PC-9 (cell line): ENCODE data around the gene SORBS2. TPM values are rescaled to one million over a fixed set of nuclear protein-coding genes. Genes with fewer than 3 reads are reported as not detected.

Experiments used
- BruUV-seq: library from RNA; stranded (reverse); fragments of 400-500 nt; replicated peaks from 2 replicates; lab custom pipeline; 2021; lab: Mats Ljungman, UMichigan
- CTCF ChIA-PET: fragments of 300-600 bp; sonication (Branson Sonifier 250); formaldehyde crosslinking; loops from one replicate; lab custom pipeline; 2022; ENCODE audit warnings: antibody characterized with exemption; lab: Charles Lee
- POLR2A ChIA-PET: fragments of 300-600 bp; sonication (Branson Sonifier 250); formaldehyde crosslinking; loops from one replicate; lab custom pipeline; 2022; ENCODE audit warnings: antibody characterized with exemption; ENCODE audit not compliant: unreplicated experiment; lab: Charles Lee
- DNase-seq, 2 experiments: peaks; one replicate each; pipeline versions ENCODE4 v3.0.0 to v3.0.0-alpha.2; 2015 to 2022; ENCODE audit warnings: mixed read lengths in 1 of 2
- H2AFZ ChIP-seq: fragments of 200-600 bp; sonication (generic); 2 replicates; pipeline ENCODE4 v1.8.1; 2017; ENCODE audit warnings: antibody characterized with exemption
- H3F3A ChIP-seq: fragments of 200-600 bp; sonication (generic); 2 replicates; pipeline ENCODE4 v1.8.1; 2017; ENCODE audit warnings: antibody characterized with exemption, mild to moderate bottlenecking, low read depth; ENCODE audit not compliant: insufficient read depth
- H3K27ac ChIP-seq: fragments of 200-600 bp; sonication (generic); 2 replicates; pipeline ENCODE4 v1.6.1; 2016; ENCODE audit warnings: mixed run types
- H3K27me3 ChIP-seq: fragments of 200-600 bp; sonication (generic); 2 replicates; pipeline ENCODE4 v1.6.1; 2016; ENCODE audit warnings: low read depth, mixed run types; ENCODE audit not compliant: insufficient read depth
- H3K36me3 ChIP-seq: fragments of 200-600 bp; sonication (generic); 2 replicates; pipeline ENCODE4 v1.6.1; 2016; ENCODE audit warnings: low read depth, mixed run types
- H3K4me1 ChIP-seq: fragments of 200-600 bp; sonication (generic); replicated peaks from 2 replicates; pipeline ENCODE4 v1.6.1; 2016; ENCODE audit warnings: mixed run types; ENCODE audit not compliant: insufficient read depth
- H3K4me2 ChIP-seq: fragments of 200-600 bp; sonication (generic); 2 replicates; pipeline ENCODE4 v1.6.1; 2017; ENCODE audit warnings: mixed run types
- H3K4me3 ChIP-seq: fragments of 200-600 bp; sonication (generic); 2 replicates; pipeline ENCODE4 v1.6.1; 2016; ENCODE audit warnings: mixed run types
- H3K79me2 ChIP-seq: fragments of 200-600 bp; sonication (generic); 2 replicates; pipeline ENCODE4 v1.6.1; 2017; ENCODE audit warnings: low read depth, mixed run types
- H3K9me2 ChIP-seq: fragments of 200-600 bp; sonication (generic); 2 replicates; pipeline ENCODE4 v1.8.1; 2017; ENCODE audit warnings: mild to moderate bottlenecking; ENCODE audit not compliant: insufficient read depth
- H3K9me3 ChIP-seq: fragments of 200-600 bp; sonication (generic); 2 replicates; pipeline ENCODE4 v1.8.1; 2016; ENCODE audit warnings: low read depth; ENCODE audit not compliant: insufficient read depth
- H4K20me1 ChIP-seq: fragments of 200-600 bp; sonication (generic); 2 replicates; pipeline ENCODE4 v1.8.1; 2017; ENCODE audit not compliant: insufficient read depth
- EZH2 ChIP-seq: fragments of 200-600 bp; sonication (generic); IDR thresholded peaks from 2 replicates; pipeline ENCODE4 v1.8.0; 2017; ENCODE audit warnings: antibody characterized with exemption, low read depth
- intact Hi-C: fragments of 100-400 bp; cut with micrococcal nuclease; formaldehyde crosslinking; loops from one replicate; pipeline ENCODE4 v1.10.0; 2022; ENCODE audit not compliant: unreplicated experiment
- total RNA-seq: library from RNA; stranded (reverse); gene quantifications from 2 replicates; pipeline ENCODE4 v1.2.3, GENCODE V29; 2021
- TF ChIP-seq, protein P1 (sequence below): fragments of 200-600 bp; sonication (generic); conservative IDR thresholded peaks from 2 replicates; pipeline ENCODE4 v1.6.1; 2017; ENCODE audit warnings: mixed run types, antibody characterized with exemption, mild to moderate bottlenecking, moderate library complexity

The SORBS2 gene
- total RNA-seq, 1 experiment from 2014 or later, result 16.4 TPM

- no peak for TF ChIP-seq EZH2
- TF ChIP-seq, protein P1, sequence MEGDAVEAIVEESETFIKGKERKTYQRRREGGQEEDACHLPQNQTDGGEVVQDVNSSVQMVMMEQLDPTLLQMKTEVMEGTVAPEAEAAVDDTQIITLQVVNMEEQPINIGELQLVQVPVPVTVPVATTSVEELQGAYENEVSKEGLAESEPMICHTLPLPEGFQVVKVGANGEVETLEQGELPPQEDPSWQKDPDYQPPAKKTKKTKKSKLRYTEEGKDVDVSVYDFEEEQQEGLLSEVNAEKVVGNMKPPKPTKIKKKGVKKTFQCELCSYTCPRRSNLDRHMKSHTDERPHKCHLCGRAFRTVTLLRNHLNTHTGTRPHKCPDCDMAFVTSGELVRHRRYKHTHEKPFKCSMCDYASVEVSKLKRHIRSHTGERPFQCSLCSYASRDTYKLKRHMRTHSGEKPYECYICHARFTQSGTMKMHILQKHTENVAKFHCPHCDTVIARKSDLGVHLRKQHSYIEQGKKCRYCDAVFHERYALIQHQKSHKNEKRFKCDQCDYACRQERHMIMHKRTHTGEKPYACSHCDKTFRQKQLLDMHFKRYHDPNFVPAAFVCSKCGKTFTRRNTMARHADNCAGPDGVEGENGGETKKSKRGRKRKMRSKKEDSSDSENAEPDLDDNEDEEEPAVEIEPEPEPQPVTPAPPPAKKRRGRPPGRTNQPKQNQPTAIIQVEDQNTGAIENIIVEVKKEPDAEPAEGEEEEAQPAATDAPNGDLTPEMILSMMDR, result no peak
- POLR2A ChIA-PET, result interaction anchor here (0.6 kb wide), 1 partner anchor 96 kb away, joined by 4 read pairs; no protein-coding TSS in a partner anchor
These were observed 90.6 kb downstream of the SORBS2 start for GRCh38 chr4:185721190-185722028.

GRCh38 chr4:185719500-185719858 is 92.5 kb downstream of the SORBS2 start:
- H3K4me3 ChIP-seq, result no peak overlapping the region
- ChIA-PET POLR2A (interaction anchor here (0.6 kb wide), 1 partner anchor 732 kb away, joined by 7 read pairs; no protein-coding TSS in a partner anchor), CTCF (no interaction called here)
- DNase-seq, result no peak
- H3K4me1 ChIP-seq, result no peaks in the 10 kb centered on the region
- no peak for TF ChIP-seq EZH2
- TF ChIP-seq, protein P1, result no peak
- no peaks in the 10 kb centered on the region for H4K20me1 ChIP-seq
- H3K27me3 ChIP-seq, result no peaks in the 10 kb centered on the region
- no peak overlapping the region for H2AFZ ChIP-seq
- no peaks in the 10 kb centered on the region for H3K36me3 ChIP-seq
- no peak overlapping the region for H3K4me2 ChIP-seq
- no peaks in the 10 kb centered on the region for H3K9me2 ChIP-seq
- intact Hi-C loops, result no loop called here
- H3K27ac ChIP-seq, result no peak overlapping the region
- no TSS peak for BruUV-seq
- no peaks in the 10 kb centered on the region for H3K79me2 ChIP-seq
- H3F3A ChIP-seq, result no peaks in the 10 kb centered on the region
- H3K9me3 ChIP-seq, result no peaks in the 10 kb centered on the region

More at GRCh38 chr4:185721190-185722028, 90.6 kb downstream of the SORBS2 start:
- BruUV-seq, result no TSS peak
- H3K27ac ChIP-seq, result no peak overlapping the region
- no peaks in the 10 kb centered on the region for H3F3A ChIP-seq
- no peaks in the 10 kb centered on the region for H3K79me2 ChIP-seq
- DNase-seq, result no peak
- CTCF ChIA-PET, result no interaction called here
- no peaks in the 10 kb centered on the region for H4K20me1 ChIP-seq
- intact Hi-C loops, result no loop called here
- H3K4me2 ChIP-seq, result no peak overlapping the region
- no peaks in the 10 kb centered on the region for H3K36me3 ChIP-seq
- H3K9me2 ChIP-seq, result no peaks in the 10 kb centered on the region
- no peaks in the 10 kb centered on the region for H3K9me3 ChIP-seq
- no peak overlapping the region for H3K4me3 ChIP-seq
- no peak overlapping the region for H2AFZ ChIP-seq
- H3K4me1 ChIP-seq, result no peaks in the 10 kb centered on the region
- no peaks in the 10 kb centered on the region for H3K27me3 ChIP-seq

GRCh38 chr4:185718578-185719499 is 93.2 kb downstream of the SORBS2 start:
- H3F3A ChIP-seq, result no peaks in the 10 kb centered on the region
- intact Hi-C loops, result no loop called here
- no peaks in the 10 kb centered on the region for H3K9me3 ChIP-seq
- no peaks in the 10 kb centered on the region for H3K9me2 ChIP-seq
- H3K79me2 ChIP-seq, result no peaks in the 10 kb centered on the region
- no peak overlapping the region for H3K4me3 ChIP-seq
- no peaks in the 10 kb centered on the region for H3K36me3 ChIP-seq
- H3K27me3 ChIP-seq, result no peaks in the 10 kb centered on the region
- no peak overlapping the region for H3K4me2 ChIP-seq
- no peaks in the 10 kb centered on the region for H4K20me1 ChIP-seq
- no peak for DNase-seq
- H2AFZ ChIP-seq, result no peak overlapping the region
- POLR2A ChIA-PET, result interaction anchor here (0.5 to 0.6 kb wide), 2 partner anchors 178 to 732 kb away, joined by 7 to 20 read pairs; no protein-coding TSS in a partner anchor
- CTCF ChIA-PET, result interaction anchor here (0.6 kb wide), 1 partner anchor 78 kb away, joined by 7 read pairs; no protein-coding TSS in a partner anchor
- TF ChIP-seq, protein P1, result no peak
- TF ChIP-seq EZH2, result no peak
- BruUV-seq, result no TSS peak
- no peak overlapping the region for H3K27ac ChIP-seq
- H3K4me1 ChIP-seq, result no peaks in the 10 kb centered on the region
